ENCODE measurements around the gene BTN1A1.

The BTN1A1 gene

DNA sequence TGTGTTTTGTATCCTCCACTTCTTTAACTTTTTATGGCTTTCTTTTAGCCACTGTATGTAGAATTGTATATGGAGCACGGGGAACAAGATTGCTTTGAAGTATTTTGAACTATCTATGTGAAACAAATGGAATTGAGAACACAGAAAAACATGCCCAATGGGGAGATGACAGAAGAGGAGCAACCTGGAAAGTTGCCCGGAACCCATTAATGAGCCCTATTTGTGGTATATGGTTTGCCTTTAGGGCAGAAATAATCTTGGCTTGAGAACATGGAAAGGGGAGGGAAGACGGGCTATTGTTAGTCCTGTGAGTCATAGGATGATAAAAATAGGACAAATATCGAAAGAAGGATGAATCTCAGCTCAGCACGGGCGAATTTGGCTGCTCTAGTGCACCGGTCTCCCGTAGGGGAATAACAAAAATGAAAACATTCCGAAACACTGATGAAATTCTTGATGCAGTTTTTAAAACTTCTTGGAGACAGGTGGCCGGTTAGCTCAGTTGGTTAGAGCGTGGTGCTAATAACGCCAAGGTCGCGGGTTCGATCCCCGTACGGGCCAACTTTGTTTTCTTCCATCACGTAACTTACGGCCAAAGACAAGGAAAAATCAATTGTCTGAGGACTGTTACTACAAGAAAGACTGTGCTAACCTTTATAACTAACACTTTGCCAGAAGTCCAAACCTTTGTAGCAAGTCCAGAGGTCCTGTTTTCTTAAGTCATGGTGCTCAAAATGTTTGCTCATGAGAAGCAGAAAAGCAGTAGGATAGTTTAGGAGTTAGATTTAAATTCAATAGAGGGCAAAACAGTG lies 53.7 kb downstream of the BTN1A1 start:
- peak; percentile 92 for DNase-seq (ENCODE audit: low read depth)
- TF ChIP-seq, protein P1, sequence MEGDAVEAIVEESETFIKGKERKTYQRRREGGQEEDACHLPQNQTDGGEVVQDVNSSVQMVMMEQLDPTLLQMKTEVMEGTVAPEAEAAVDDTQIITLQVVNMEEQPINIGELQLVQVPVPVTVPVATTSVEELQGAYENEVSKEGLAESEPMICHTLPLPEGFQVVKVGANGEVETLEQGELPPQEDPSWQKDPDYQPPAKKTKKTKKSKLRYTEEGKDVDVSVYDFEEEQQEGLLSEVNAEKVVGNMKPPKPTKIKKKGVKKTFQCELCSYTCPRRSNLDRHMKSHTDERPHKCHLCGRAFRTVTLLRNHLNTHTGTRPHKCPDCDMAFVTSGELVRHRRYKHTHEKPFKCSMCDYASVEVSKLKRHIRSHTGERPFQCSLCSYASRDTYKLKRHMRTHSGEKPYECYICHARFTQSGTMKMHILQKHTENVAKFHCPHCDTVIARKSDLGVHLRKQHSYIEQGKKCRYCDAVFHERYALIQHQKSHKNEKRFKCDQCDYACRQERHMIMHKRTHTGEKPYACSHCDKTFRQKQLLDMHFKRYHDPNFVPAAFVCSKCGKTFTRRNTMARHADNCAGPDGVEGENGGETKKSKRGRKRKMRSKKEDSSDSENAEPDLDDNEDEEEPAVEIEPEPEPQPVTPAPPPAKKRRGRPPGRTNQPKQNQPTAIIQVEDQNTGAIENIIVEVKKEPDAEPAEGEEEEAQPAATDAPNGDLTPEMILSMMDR (IDR thresholded peaks at IDR 0.05; ENCODE audit: control insufficient read depth, insufficient read depth, low read depth, low read length, missing control alignments), result no peak
- H3K4me3 ChIP-seq (ENCODE audit: control insufficient read depth, low read depth, low read length), result peak overlapping the region; percentile 45

DNA sequence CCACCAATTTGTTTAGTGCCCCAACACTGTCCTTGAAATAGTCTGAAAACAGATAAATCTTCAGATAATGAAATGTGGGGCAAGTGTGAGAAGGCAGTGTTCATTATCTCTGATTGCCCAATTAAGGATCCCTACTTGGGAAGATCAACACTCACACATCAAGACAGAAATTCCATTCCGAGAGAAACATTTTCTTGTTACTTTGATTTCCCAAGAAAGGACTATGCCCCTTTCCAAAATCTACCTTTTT lies 54.3 kb downstream of the BTN1A1 start:
- peak overlapping the region; percentile 34 for H3K4me3 ChIP-seq (ENCODE audit: control insufficient read depth, low read depth, low read length)
- DNase-seq (ENCODE audit: low read depth), result no peak
- TF ChIP-seq, protein P1 (IDR thresholded peaks at IDR 0.05; ENCODE audit: control insufficient read depth, insufficient read depth, low read depth, low read length, missing control alignments), result no peak

DNA sequence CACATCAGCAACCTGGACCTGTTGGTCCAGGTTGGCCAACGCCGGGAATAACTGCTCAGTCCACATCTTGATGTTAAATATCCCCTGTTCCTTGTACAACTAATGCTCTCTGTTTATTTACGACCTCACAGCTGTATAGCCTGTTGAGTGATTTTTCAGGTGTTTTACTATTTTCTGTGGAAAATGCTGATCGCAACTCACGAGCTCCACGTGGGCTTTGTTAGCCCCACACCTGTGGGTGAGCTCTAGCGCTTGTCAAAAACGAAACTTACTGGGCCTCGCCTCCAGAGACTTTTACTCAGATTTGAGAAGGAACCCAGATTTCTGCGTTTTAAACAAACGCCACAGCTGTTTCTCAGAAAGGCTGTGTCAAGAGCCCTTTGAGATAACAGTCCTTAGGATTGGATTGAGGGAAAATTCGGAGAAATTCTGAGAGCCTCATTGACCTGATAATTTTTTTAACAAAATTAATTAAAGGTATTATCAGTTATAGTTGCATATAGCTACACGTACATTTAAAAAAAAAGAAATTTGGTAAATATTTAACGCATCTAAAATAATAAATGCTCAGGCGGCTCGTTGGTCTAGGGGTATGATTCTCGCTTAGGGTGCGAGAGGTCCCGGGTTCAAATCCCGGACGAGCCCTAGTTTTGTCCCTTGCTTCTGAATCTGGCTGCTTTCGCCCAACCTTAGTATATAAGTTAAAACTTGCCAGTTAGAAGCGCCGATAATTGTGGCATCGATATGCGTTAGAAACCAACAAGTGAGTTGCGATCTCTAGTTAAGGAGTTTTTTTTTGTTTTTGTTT lies 54.8 kb downstream of the BTN1A1 start:
- peak overlapping the region; percentile 34 for H3K4me3 ChIP-seq (ENCODE audit: control insufficient read depth, low read depth, low read length)
- TF ChIP-seq, protein P1 (IDR thresholded peaks at IDR 0.05; ENCODE audit: control insufficient read depth, insufficient read depth, low read depth, low read length, missing control alignments), result no peak

DNA sequence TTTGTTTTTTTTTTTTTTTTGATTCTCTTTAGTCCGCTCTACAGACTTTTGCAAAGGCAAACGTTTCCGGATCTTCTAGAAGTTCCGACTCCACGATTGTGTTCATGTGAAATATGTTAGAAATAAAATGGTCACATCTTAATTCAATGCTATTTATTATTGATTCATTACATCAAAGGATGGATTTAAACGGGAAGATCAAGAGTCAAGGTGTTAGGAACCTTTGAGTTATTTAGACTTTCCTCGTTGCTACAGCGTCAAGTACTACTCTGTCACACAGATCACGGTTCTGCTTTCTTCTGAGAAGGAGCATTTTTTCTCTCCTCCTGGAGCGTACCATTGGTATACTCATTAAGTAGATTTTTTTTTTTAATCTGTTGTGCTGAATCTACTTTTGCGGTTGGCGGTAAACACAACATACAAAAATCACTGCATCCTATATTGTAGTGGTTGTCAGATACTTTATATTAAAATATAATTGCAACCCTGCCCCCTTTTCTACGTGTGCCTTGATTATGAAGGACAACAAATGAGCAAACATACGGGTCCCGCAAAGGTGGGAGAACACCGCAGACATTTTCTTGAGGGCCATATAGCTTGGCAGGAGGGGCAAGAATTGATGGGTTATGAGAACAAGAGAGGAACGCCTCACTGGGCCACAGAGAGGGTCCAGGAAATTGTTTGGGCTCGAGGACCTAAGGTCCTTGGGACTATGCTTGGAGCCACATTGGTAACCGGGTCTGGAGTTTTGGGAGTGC lies 55.6 kb downstream of the BTN1A1 start:
- H3K4me3 ChIP-seq (ENCODE audit: control insufficient read depth, low read depth, low read length), result no peak overlapping the region; the same call in 1 of the 2 replicates
- no peak for DNase-seq (ENCODE audit: low read depth)
- TF ChIP-seq, protein P1 (IDR thresholded peaks at IDR 0.05; ENCODE audit: control insufficient read depth, insufficient read depth, low read depth, low read length, missing control alignments), result no peak

More for the DNA sequence above, 54.8 kb downstream of the BTN1A1 start:
- no peak for DNase-seq (ENCODE audit: low read depth)

DNA sequence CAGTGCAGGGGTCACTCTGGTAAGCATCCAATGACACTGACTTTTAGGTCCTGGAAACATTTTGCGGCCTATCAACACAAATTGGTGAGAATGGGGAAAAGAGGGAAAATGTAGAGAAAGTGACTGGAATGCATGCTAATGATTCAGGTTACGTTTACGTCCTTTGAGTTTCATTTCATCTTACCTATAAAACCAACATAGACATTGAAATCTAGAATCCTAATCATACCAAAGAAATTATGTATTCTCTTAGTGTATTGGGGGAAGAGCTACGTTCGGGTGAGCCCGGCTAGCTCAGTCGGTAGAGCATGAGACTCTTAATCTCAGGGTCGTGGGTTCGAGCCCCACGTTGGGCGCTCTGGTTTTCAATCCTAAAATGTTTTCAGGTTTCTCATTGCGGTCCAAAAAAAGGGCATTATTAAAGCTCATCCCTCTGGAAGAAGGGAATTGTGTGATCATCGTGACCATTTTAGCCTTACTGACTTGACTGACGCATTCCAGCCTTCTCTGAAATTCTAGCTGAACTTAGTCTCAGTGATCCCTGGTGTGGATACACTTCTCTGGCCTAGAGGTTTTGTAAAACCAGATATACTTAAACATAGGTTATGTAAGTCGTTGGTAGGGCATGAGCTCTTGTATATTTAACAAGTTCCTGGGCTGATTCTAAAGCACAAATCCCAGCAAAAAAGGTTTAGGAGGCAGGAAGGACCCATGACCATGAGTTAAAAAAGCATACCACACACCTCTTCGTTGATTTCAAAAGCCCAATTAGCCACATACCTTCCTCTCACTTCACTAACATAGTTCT lies 56.4 kb downstream of the BTN1A1 start:
- peak; percentile 82 for DNase-seq (ENCODE audit: low read depth)
- H3K4me3 ChIP-seq (ENCODE audit: control insufficient read depth, low read depth, low read length), result no peak overlapping the region
- TF ChIP-seq, protein P1 (IDR thresholded peaks at IDR 0.05; ENCODE audit: control insufficient read depth, insufficient read depth, low read depth, low read length, missing control alignments), result no peak

Measured in AG09309 (cell line).